ENCODE measurements around the gene OR51S1. TPM values are rescaled to one million over a fixed set of nuclear protein-coding genes. Genes with fewer than 3 reads are reported as not detected.
"Not testable (repeated sequence)": the region's sequence is repeated elsewhere in the genome, so short reads cannot be mapped to it uniquely, and the experiment has no call there.

The OR51S1 gene
- not detected for total RNA-seq
- long read RNA-seq, result 0 reads

- intact Hi-C loops (cut with DNase I), result no loop called here
- DNase-seq, result no peak
- peak in 1 of 2 donors; percentile 22 for ATAC-seq
Measured at GRCh38 chr11:4848908-4849532, at the start of gene OR51S1. Gene OR51S1, minus strand, starts transcription at chr11:4849208. Its CDS starts 0 bp downstream, at chr11:4849208.

GRCh38 chr11:4891996-4892640 lies 43.1 kb upstream of the OR51S1 start:
- intact Hi-C loops (cut with DNase I), result no loop called here
- DNase-seq (no peak), ATAC-seq (peak in 1 of 2 donors; percentile 57)

GRCh38 chr11:4890279-4890678 lies 41.3 kb upstream of the OR51S1 start:
- no peak for ATAC-seq
- intact Hi-C loops (cut with DNase I), result no loop called here
- no peak for DNase-seq

GRCh38 chr11:4887591-4887990 lies 38.6 kb upstream of the OR51S1 start:
- no peak for ATAC-seq
- intact Hi-C loops (cut with DNase I), result no loop called here
- DNase-seq, result no peak

- no peak for ATAC-seq
- intact Hi-C loops (cut with DNase I), result no loop called here
- DNase-seq, result no peak
Measured at GRCh38 chr11:4886186-4886585, 37.2 kb upstream of the OR51S1 start.

GRCh38 chr11:4884361-4884760 lies 35.4 kb upstream of the OR51S1 start:
- intact Hi-C loops (cut with DNase I), result no loop called here
- no peak for ATAC-seq
- DNase-seq, result no peak

GRCh38 chr11:4882543-4882942 lies 33.5 kb upstream of the OR51S1 start:
- intact Hi-C loops (cut with DNase I), result no loop called here
- ATAC-seq (no peak), DNase-seq (no peak)

GRCh38 chr11:4881860-4882500 lies 33.0 kb upstream of the OR51S1 start, which contains the start of gene OR51T1:
Gene OR51T1, plus strand, starts transcription at chr11:4881900. Its CDS starts 0 bp downstream, at chr11:4881900.
- intact Hi-C loops (cut with DNase I), result no loop called here
- no peak for DNase-seq

GRCh38 chr11:4881188-4881587 lies 32.2 kb upstream of the OR51S1 start:
- ATAC-seq (no peak), DNase-seq (no peak)
- intact Hi-C loops (cut with DNase I), result no loop called here

More at GRCh38 chr11:4881860-4882500, 33.0 kb upstream of the OR51S1 start, which contains the start of gene OR51T1:
- ATAC-seq, result no peak

- no peak for ATAC-seq
- intact Hi-C loops (cut with DNase I), result no loop called here
- no peak for DNase-seq
Measured at GRCh38 chr11:4865855-4866254, 16.8 kb upstream of the OR51S1 start.

- ATAC-seq (no peak), DNase-seq (no peak)
- intact Hi-C loops (cut with DNase I), result no loop called here
Measured at GRCh38 chr11:4863876-4864275, 14.9 kb upstream of the OR51S1 start.

- ATAC-seq (no peak), DNase-seq (no peak)
- intact Hi-C loops (cut with DNase I), result no loop called here
Measured at GRCh38 chr11:4862447-4863236, 13.6 kb upstream of the OR51S1 start.

GRCh38 chr11:4854286-4854685 lies 5.3 kb upstream of the OR51S1 start:
- DNase-seq; ATAC-seq; intact Hi-C loops (cut with DNase I): not testable (repeated sequence)

- DNase-seq (peak; percentile 35), ATAC-seq (peak; percentile 47 to 82)
- intact Hi-C loops (cut with DNase I), result no loop called here
Measured at GRCh38 chr11:4851033-4851432, 2.0 kb upstream of the OR51S1 start.

- DNase-seq, result no peak
- no peak for ATAC-seq
- intact Hi-C loops (cut with DNase I), result no loop called here
Measured at GRCh38 chr11:4839851-4840549, 9.0 kb downstream of the OR51S1 start.

- ATAC-seq (no peak), DNase-seq (no peak)
- intact Hi-C loops (cut with DNase I), result no loop called here
Measured at GRCh38 chr11:4830909-4831308, 18.1 kb downstream of the OR51S1 start.

- DNase-seq (no peak), ATAC-seq (no peak)
- intact Hi-C loops (cut with DNase I), result no loop called here
Measured at GRCh38 chr11:4830346-4830745, 18.7 kb downstream of the OR51S1 start.

- intact Hi-C loops (cut with DNase I), result loop anchor here (2.0 to 10.0 kb wide), 3 partner anchors 189 to 642 kb away; partner anchors contain the start of gene OR51D1 (in 2 of the 2)
- DNase-seq (no peak), ATAC-seq (peak; percentile 38 to 70)
Measured at GRCh38 chr11:4826425-4826824, 22.6 kb downstream of the OR51S1 start.

- intact Hi-C loops (cut with DNase I), result loop anchor here (5.0 to 10.0 kb wide), 2 partner anchors 188 to 640 kb away; partner anchors contain the start of gene OR51D1 (in 1 of the 2)
- DNase-seq, result no peak
- no peak for ATAC-seq
Measured at GRCh38 chr11:4825132-4825531, 23.9 kb downstream of the OR51S1 start.

All from left cardiac atrium (tissue), 4 donors.